ENCODE measurements around the gene CAP2. TPM values are rescaled to one million over a fixed set of nuclear protein-coding genes. Genes with fewer than 3 reads are reported as not detected.

The CAP2 gene
- total RNA-seq, 1 donor from 2014 or later = not detected

DNA sequence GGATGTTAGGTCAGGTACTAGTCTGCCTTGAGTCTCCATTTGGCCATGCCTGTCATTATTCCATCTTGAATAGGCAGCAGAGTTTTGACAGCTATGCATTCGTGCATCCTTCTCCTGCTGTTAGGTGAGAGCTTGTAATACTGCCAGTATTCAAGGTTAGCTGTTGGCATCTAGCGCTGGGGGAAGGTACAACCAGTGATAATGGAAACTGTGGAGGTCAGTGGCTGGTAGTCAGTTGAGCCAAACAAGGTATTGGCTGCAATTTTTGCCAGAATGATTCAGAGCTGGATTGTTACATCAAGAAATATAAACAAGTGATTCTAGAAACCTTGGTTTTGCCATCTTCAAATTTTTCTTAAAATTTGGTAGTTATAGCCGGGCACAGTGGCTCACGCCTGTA lies 213.2 kb downstream of the CAP2 start:
- intact Hi-C loops (cut with micrococcal nuclease) = no loop called here
- H3K4me3 Mint-ChIP-seq = no peak overlapping the region
- peaks cover 18% of the 10 kb centered on the region for H3K4me1 Mint-ChIP-seq
- DNase-seq = no peak
- no peak overlapping the region for H3K27ac Mint-ChIP-seq
- H3K36me3 Mint-ChIP-seq (ENCODE audit: low read depth) = peaks cover 30% of the 10 kb centered on the region
- no peaks in the 10 kb centered on the region for H3K9me3 Mint-ChIP-seq
- H3K27me3 Mint-ChIP-seq = no peaks in the 10 kb centered on the region

Other genes starting within 250 kb of the CAP2 start
- gene RBM24, start 112.2 kb upstream of the CAP2 start, total RNA-seq = not detected in 2 replicates
- gene FAM8A1, start 206.7 kb downstream of the CAP2 start, total RNA-seq = 3.7 and 4.0 TPM in 2 replicates